ENCODE results near the gene AHCY.
A peak's percentile ranks its signal among the peaks of the same experiment; 100 is the strongest.
"Not testable (repeated sequence)": the region's sequence is repeated elsewhere in the genome, so short reads cannot be mapped to it uniquely, and the experiment has no call there.

AHCY gene

GRCh38 chr20:34251619-34252018, 51.5 kb downstream of the AHCY start:
- DNase-seq: no peak

GRCh38 chr20:34250005-34250404, 53.1 kb downstream of the AHCY start:
- no peak for DNase-seq

- no peak for DNase-seq
These were observed 53.9 kb downstream of the AHCY start for GRCh38 chr20:34249291-34249690.

- no peak for DNase-seq
These were observed 57.0 kb downstream of the AHCY start for GRCh38 chr20:34246126-34246626.

- DNase-seq: peak; percentile 61
These were observed 59.8 kb downstream of the AHCY start for GRCh38 chr20:34243377-34243776.

- DNase-seq: no peak
These were observed 60.3 kb downstream of the AHCY start for GRCh38 chr20:34242879-34243278.

GRCh38 chr20:34242015-34242414, 61.1 kb downstream of the AHCY start:
- DNase-seq: not testable (repeated sequence)

- no peak for DNase-seq
These were observed 62.2 kb downstream of the AHCY start, which contains the start of gene ASIP for GRCh38 chr20:34240693-34241615. TSS of gene ASIP (plus strand) at chr20:34241423. CDS start at chr20:34260375, 18,952 bp downstream.

GRCh38 chr20:34240121-34240520, 63.0 kb downstream of the AHCY start:
- no peak for DNase-seq

- no peak for DNase-seq
These were observed 65.2 kb downstream of the AHCY start for GRCh38 chr20:34237942-34238341.

GRCh38 chr20:34235875-34236274, 67.3 kb downstream of the AHCY start:
- no peak for DNase-seq

GRCh38 chr20:34233687-34234086, 69.5 kb downstream of the AHCY start:
- no peak for DNase-seq

GRCh38 chr20:34232494-34233087, 70.6 kb downstream of the AHCY start:
- no peak for DNase-seq

GRCh38 chr20:34231634-34232033, 71.5 kb downstream of the AHCY start:
- DNase-seq: no peak
